Erythroblast (primary cell): Measurements from ENCODE around the gene RNF212.

Experiments used
- GATA1 ChIP-seq: IDR thresholded peaks from 2 replicates; pipeline ENCODE4 v1.6.1; 2011; ENCODE audit warnings: low read depth, mild to moderate bottlenecking, control low read depth, low read length, moderate library complexity
- POLR2A ChIP-seq: IDR thresholded peaks from 2 replicates; pipeline ENCODE4 v1.6.1; 2011; ENCODE audit warnings: mild to moderate bottlenecking, low read length

DNA sequence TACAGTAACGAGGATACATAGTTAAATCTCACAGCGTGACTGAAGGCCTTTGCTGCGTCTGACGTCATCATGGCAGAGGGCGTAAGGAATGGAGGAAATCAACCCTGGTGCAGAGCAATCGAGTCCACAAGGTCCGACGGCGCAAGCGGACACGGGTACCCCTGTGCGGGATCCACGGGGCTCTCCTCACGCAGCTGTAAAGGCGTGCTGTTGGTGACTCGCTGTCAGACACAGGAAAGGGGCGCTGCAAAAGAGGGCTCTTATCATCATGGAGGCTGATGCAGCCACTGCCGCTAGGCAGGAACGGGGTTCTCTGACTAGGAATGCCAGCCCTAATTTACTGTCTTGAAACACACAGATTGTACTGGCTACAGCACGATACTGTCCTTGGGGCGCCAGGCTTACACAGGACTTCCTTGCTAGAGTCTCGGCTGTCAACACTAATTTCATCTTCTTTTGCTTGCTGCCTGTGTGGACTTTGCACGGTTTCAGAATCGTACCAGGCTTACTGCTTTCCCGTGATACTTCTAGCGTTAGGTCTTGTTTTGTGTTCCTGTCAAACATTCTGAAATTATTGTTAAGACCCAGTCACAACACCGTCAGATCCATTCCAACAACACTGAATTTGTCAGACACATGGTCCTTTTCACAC lies 13.6 kb downstream of the RNF212 start:
- no peak for TF ChIP-seq POLR2A
- TF ChIP-seq GATA1, result no peak
